PC-9 (cell line): ENCODE measurements around the gene CALML5.

Experiments used
- EZH2 ChIP-seq: fragments of 200-600 bp; sonication (generic); IDR thresholded peaks from 2 replicates; pipeline ENCODE4 v1.8.0; 2017; ENCODE audit warnings: antibody characterized with exemption, low read depth
- TF ChIP-seq, protein P1 (sequence below): fragments of 200-600 bp; sonication (generic); conservative IDR thresholded peaks from 2 replicates; pipeline ENCODE4 v1.6.1; 2017; ENCODE audit warnings: mixed run types, antibody characterized with exemption, mild to moderate bottlenecking, moderate library complexity

DNA sequence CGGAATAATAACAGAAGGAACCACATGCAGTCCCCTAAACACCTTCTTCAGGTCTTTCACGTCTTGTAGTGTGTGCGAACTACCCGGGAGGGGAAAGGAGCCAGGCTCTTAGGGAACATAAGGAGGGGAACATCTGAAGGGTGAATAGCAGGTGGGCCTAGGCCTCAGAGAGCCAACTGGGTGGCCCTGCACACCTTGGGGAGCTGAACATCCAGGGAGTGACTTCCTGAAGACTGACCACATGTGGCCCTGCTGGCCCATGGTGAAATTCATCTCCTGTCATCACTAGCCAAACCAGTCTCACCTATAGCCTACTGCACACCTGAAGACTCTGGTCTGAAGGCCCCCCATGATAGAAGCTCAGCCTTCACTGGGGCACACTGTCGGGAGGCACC, 31.0 kb upstream of the CALML5 start:
- TF ChIP-seq, protein P1, sequence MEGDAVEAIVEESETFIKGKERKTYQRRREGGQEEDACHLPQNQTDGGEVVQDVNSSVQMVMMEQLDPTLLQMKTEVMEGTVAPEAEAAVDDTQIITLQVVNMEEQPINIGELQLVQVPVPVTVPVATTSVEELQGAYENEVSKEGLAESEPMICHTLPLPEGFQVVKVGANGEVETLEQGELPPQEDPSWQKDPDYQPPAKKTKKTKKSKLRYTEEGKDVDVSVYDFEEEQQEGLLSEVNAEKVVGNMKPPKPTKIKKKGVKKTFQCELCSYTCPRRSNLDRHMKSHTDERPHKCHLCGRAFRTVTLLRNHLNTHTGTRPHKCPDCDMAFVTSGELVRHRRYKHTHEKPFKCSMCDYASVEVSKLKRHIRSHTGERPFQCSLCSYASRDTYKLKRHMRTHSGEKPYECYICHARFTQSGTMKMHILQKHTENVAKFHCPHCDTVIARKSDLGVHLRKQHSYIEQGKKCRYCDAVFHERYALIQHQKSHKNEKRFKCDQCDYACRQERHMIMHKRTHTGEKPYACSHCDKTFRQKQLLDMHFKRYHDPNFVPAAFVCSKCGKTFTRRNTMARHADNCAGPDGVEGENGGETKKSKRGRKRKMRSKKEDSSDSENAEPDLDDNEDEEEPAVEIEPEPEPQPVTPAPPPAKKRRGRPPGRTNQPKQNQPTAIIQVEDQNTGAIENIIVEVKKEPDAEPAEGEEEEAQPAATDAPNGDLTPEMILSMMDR: no peak
- TF ChIP-seq EZH2: no peak
